Thyroid gland (tissue), 4 donors: ENCODE measurements around the gene ECSCR.

ENCODE experiments used
- CTCF ChIP-seq, 6 experiments: fragments of 200-600 bp in 3 of 6; fragments of 450-650 bp in 3 of 6; sonication (generic) in 3 of 6; IDR thresholded peaks; one replicate each; pipeline ENCODE4 v1.5.1; 2016 to 2019; ENCODE audit warnings: antibody characterized with exemption in 6 of 6, mild to moderate bottlenecking in 2 of 6, inconsistent platforms in 1 of 6, moderate library complexity in 1 of 6
- POLR2A ChIP-seq, 2 donors: fragments of 450-650 bp; IDR thresholded peaks; one replicate each; pipeline ENCODE4 v1.6.1; 2017; ENCODE audit warnings: antibody characterized with exemption in 2 of 2, mild to moderate bottlenecking in 2 of 2, moderate library complexity in 1 of 2

- TF ChIP-seq CTCF (IDR thresholded peaks at IDR 0.05) (no peak), POLR2A (IDR thresholded peaks at IDR 0.05) (no peak)
Observed at GRCh38 chr5:139453683-139454567, 8.6 kb downstream of the ECSCR start.
